ENCODE results near the gene FZR1.

The FZR1 gene

GRCh38 chr19:3537438-3538240, 31.5 kb downstream of the FZR1 start:
- H3K9ac ChIP-seq (ENCODE audit: low read depth in 1 of 2, low read length in 2 of 2) = no peak overlapping the region
- H3K36me3 ChIP-seq (ENCODE audit: control insufficient read depth in 1 of 2, insufficient read depth in 2 of 2, low read length in 2 of 2) = peaks cover 18 to 38% of the 10 kb centered on the region in 2 donors
- no peak overlapping the region for H3K27ac ChIP-seq (ENCODE audit: low read depth, low read length)
- no peak overlapping the region for H3K4me3 ChIP-seq (ENCODE audit: low read depth in 1 of 2, low read length in 2 of 2)
- H3K27me3 ChIP-seq (ENCODE audit: control insufficient read depth in 1 of 2, insufficient read depth in 2 of 2, low read length in 2 of 2) = no peaks in the 10 kb centered on the region
- no peaks in the 10 kb centered on the region for H3K4me1 ChIP-seq (ENCODE audit: control insufficient read depth in 1 of 2, insufficient read depth in 2 of 2, low read length in 2 of 2)
- H3K9me3 ChIP-seq (ENCODE audit: control insufficient read depth in 1 of 2, low read length in 2 of 2) = no peaks in the 10 kb centered on the region

DNA sequence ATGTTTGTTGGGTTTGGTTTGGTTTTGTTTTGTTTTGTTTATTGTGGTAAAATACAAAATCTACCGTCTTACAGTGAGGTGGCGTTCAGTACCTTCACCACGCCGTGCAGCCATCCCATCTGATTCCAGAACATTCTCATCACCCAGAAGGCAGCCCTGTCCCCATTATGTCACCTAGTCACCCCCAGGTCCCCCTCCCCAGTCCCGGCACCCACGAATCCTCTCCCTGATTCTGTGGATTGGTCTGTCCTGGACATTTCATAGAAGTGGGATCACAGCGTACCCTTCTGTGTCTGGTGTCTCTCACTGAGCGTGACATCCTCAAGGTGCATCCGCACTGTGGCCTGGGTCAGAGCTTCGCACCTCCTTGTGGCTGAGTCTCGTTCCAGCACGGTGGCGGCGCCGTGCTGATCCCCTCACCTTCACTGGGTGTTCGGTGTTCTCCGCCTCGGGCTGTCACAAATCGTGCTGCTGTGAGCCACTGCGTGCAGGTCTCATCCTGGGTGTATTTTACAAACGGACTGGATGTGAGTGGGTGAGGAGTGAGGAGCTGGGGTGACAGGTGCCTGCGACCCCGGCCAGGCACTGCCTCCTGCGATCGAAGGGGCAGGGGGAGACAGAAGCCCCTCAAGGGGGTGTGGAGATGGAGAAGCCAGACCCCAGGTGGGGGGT, 32.3 kb downstream of the FZR1 start:
- Histone ChIP-seq H3K27me3 (ENCODE audit: control insufficient read depth in 1 of 2, insufficient read depth in 2 of 2, low read length in 2 of 2) (no peaks in the 10 kb centered on the region), H3K27ac (ENCODE audit: low read depth, low read length) (no peak overlapping the region)

GRCh38 chr19:3538965-3539755, 33.0 kb downstream of the FZR1 start, which contains the start of gene TEKTIP1:
Gene TEKTIP1, plus strand, starts transcription at chr19:3539174. Its CDS starts 4 bp downstream, at chr19:3539178.
- H3K9me3 ChIP-seq (ENCODE audit: control insufficient read depth in 1 of 2, low read length in 2 of 2) = no peaks in the 10 kb centered on the region

More for the DNA sequence above, 32.3 kb downstream of the FZR1 start:
- Histone ChIP-seq H3K36me3 (ENCODE audit: control insufficient read depth in 1 of 2, insufficient read depth in 2 of 2, low read length in 2 of 2) (peaks cover 13 to 30% of the 10 kb centered on the region in 2 donors), H3K9me3 (ENCODE audit: control insufficient read depth in 1 of 2, low read length in 2 of 2) (no peaks in the 10 kb centered on the region), H3K4me3 (ENCODE audit: low read depth in 1 of 2, low read length in 2 of 2) (no peak overlapping the region), H3K9ac (ENCODE audit: low read depth in 1 of 2, low read length in 2 of 2) (no peak overlapping the region), H3K4me1 (ENCODE audit: control insufficient read depth in 1 of 2, insufficient read depth in 2 of 2, low read length in 2 of 2) (no peaks in the 10 kb centered on the region)

GRCh38 chr19:3539756-3540118, 33.6 kb downstream of the FZR1 start:
- H3K27me3 ChIP-seq (ENCODE audit: control insufficient read depth in 1 of 2, insufficient read depth in 2 of 2, low read length in 2 of 2) = no peaks in the 10 kb centered on the region
- H3K9me3 ChIP-seq (ENCODE audit: control insufficient read depth in 1 of 2, low read length in 2 of 2) = no peaks in the 10 kb centered on the region
- H3K9ac ChIP-seq (ENCODE audit: low read depth in 1 of 2, low read length in 2 of 2) = no peak overlapping the region
- H3K4me1 ChIP-seq (ENCODE audit: control insufficient read depth in 1 of 2, insufficient read depth in 2 of 2, low read length in 2 of 2) = no peaks in the 10 kb centered on the region
- no peak overlapping the region for H3K27ac ChIP-seq (ENCODE audit: low read depth, low read length)
- H3K4me3 ChIP-seq (ENCODE audit: low read depth in 1 of 2, low read length in 2 of 2) = no peak overlapping the region
- H3K36me3 ChIP-seq (ENCODE audit: control insufficient read depth in 1 of 2, insufficient read depth in 2 of 2, low read length in 2 of 2) = peaks cover 9 to 18% of the 10 kb centered on the region in 2 donors

More at GRCh38 chr19:3538965-3539755, 33.0 kb downstream of the FZR1 start, which contains the start of gene TEKTIP1:
- no peak within 1 kb of the TSS for H3K4me3 ChIP-seq (ENCODE audit: low read depth in 1 of 2, low read length in 2 of 2)
- no peaks in the 10 kb centered on the region for H3K4me1 ChIP-seq (ENCODE audit: control insufficient read depth in 1 of 2, insufficient read depth in 2 of 2, low read length in 2 of 2)
- no peaks in the 10 kb centered on the region for H3K27me3 ChIP-seq (ENCODE audit: control insufficient read depth in 1 of 2, insufficient read depth in 2 of 2, low read length in 2 of 2)
- no peak within 1 kb of the TSS for H3K27ac ChIP-seq (ENCODE audit: low read depth, low read length)
- no peak within 1 kb of the TSS for H3K9ac ChIP-seq (ENCODE audit: low read depth in 1 of 2, low read length in 2 of 2)
- H3K36me3 ChIP-seq (ENCODE audit: control insufficient read depth in 1 of 2, insufficient read depth in 2 of 2, low read length in 2 of 2) = peaks cover 9 to 24% of the 10 kb centered on the region in 2 donors

- H3K27me3 ChIP-seq (ENCODE audit: control insufficient read depth in 1 of 2, insufficient read depth in 2 of 2, low read length in 2 of 2) = no peaks in the 10 kb centered on the region
- no peak overlapping the region for H3K27ac ChIP-seq (ENCODE audit: low read depth, low read length)
- peaks cover 0 to 20% of the 10 kb centered on the region in 2 donors for H3K36me3 ChIP-seq (ENCODE audit: control insufficient read depth in 1 of 2, insufficient read depth in 2 of 2, low read length in 2 of 2)
- H3K4me1 ChIP-seq (ENCODE audit: control insufficient read depth in 1 of 2, insufficient read depth in 2 of 2, low read length in 2 of 2) = no peaks in the 10 kb centered on the region
- no peak overlapping the region for H3K4me3 ChIP-seq (ENCODE audit: low read depth in 1 of 2, low read length in 2 of 2)
- H3K9ac ChIP-seq (ENCODE audit: low read depth in 1 of 2, low read length in 2 of 2) = no peak overlapping the region
- no peaks in the 10 kb centered on the region for H3K9me3 ChIP-seq (ENCODE audit: control insufficient read depth in 1 of 2, low read length in 2 of 2)
These were observed 37.3 kb downstream of the FZR1 start for GRCh38 chr19:3543150-3544057.

GRCh38 chr19:3544058-3544376, 37.9 kb downstream of the FZR1 start:
- no peak overlapping the region for H3K4me3 ChIP-seq (ENCODE audit: low read depth in 1 of 2, low read length in 2 of 2)
- H3K4me1 ChIP-seq (ENCODE audit: control insufficient read depth in 1 of 2, insufficient read depth in 2 of 2, low read length in 2 of 2) = no peaks in the 10 kb centered on the region
- no peaks in the 10 kb centered on the region for H3K9me3 ChIP-seq (ENCODE audit: control insufficient read depth in 1 of 2, low read length in 2 of 2)
- peaks cover 0 to 18% of the 10 kb centered on the region in 2 donors for H3K36me3 ChIP-seq (ENCODE audit: control insufficient read depth in 1 of 2, insufficient read depth in 2 of 2, low read length in 2 of 2)
- no peak overlapping the region for H3K27ac ChIP-seq (ENCODE audit: low read depth, low read length)
- H3K27me3 ChIP-seq (ENCODE audit: control insufficient read depth in 1 of 2, insufficient read depth in 2 of 2, low read length in 2 of 2) = no peaks in the 10 kb centered on the region
- no peak overlapping the region for H3K9ac ChIP-seq (ENCODE audit: low read depth in 1 of 2, low read length in 2 of 2)

- Histone ChIP-seq H3K4me3 (ENCODE audit: low read depth in 1 of 2, low read length in 2 of 2) (no peak overlapping the region), H3K36me3 (ENCODE audit: control insufficient read depth in 1 of 2, insufficient read depth in 2 of 2, low read length in 2 of 2) (peaks cover 0 to 18% of the 10 kb centered on the region in 2 donors), H3K9ac (ENCODE audit: low read depth in 1 of 2, low read length in 2 of 2) (no peak overlapping the region), H3K4me1 (ENCODE audit: control insufficient read depth in 1 of 2, insufficient read depth in 2 of 2, low read length in 2 of 2) (no peaks in the 10 kb centered on the region), H3K9me3 (ENCODE audit: control insufficient read depth in 1 of 2, low read length in 2 of 2) (no peaks in the 10 kb centered on the region), H3K27me3 (ENCODE audit: control insufficient read depth in 1 of 2, insufficient read depth in 2 of 2, low read length in 2 of 2) (no peaks in the 10 kb centered on the region), H3K27ac (ENCODE audit: low read depth, low read length) (no peak overlapping the region)
These were observed 38.9 kb downstream of the FZR1 start for GRCh38 chr19:3544742-3545668.

DNA sequence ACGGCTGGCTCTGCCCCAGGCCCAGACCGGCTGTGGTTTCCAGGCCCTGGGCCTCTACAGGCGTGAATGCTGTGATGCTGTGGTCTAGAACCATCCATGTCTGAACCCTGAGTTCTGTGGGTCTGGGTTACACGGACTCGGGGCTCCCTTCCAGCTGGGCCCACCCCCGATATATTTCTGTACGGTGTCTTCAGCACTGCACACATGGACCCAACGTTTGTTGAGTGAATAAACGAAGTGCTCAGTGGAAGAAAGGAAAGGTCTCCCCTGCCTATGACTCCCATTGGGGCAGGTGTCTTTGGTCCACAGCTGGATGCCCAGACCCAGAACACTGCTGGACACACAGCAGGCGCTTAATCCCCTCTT, 39.5 kb downstream of the FZR1 start:
- Histone ChIP-seq H3K27me3 (ENCODE audit: control insufficient read depth in 1 of 2, insufficient read depth in 2 of 2, low read length in 2 of 2) (no peaks in the 10 kb centered on the region), H3K36me3 (ENCODE audit: control insufficient read depth in 1 of 2, insufficient read depth in 2 of 2, low read length in 2 of 2) (peaks cover 0 to 20% of the 10 kb centered on the region in 2 donors), H3K9ac (ENCODE audit: low read depth in 1 of 2, low read length in 2 of 2) (no peak overlapping the region), H3K9me3 (ENCODE audit: control insufficient read depth in 1 of 2, low read length in 2 of 2) (no peaks in the 10 kb centered on the region), H3K27ac (ENCODE audit: low read depth, low read length) (no peak overlapping the region), H3K4me3 (ENCODE audit: low read depth in 1 of 2, low read length in 2 of 2) (no peak overlapping the region), H3K4me1 (ENCODE audit: control insufficient read depth in 1 of 2, insufficient read depth in 2 of 2, low read length in 2 of 2) (no peaks in the 10 kb centered on the region)

- Histone ChIP-seq H3K9me3 (ENCODE audit: control insufficient read depth in 1 of 2, low read length in 2 of 2) (no peaks in the 10 kb centered on the region), H3K27ac (ENCODE audit: low read depth, low read length) (no peak overlapping the region), H3K9ac (ENCODE audit: low read depth in 1 of 2, low read length in 2 of 2) (no peak overlapping the region), H3K27me3 (ENCODE audit: control insufficient read depth in 1 of 2, insufficient read depth in 2 of 2, low read length in 2 of 2) (no peaks in the 10 kb centered on the region), H3K36me3 (ENCODE audit: control insufficient read depth in 1 of 2, insufficient read depth in 2 of 2, low read length in 2 of 2) (peaks cover 0 to 22% of the 10 kb centered on the region in 2 donors), H3K4me3 (ENCODE audit: low read depth in 1 of 2, low read length in 2 of 2) (no peak overlapping the region), H3K4me1 (ENCODE audit: control insufficient read depth in 1 of 2, insufficient read depth in 2 of 2, low read length in 2 of 2) (no peaks in the 10 kb centered on the region)
These were observed 40.0 kb downstream of the FZR1 start for GRCh38 chr19:3546119-3546518.
